NCI-H2227 (cell line): Measurements from ENCODE around the gene TBX6.
"Not testable (repeated sequence)": the region's sequence is repeated elsewhere in the genome, so short reads cannot be mapped to it uniquely, and the experiment has no call there.

Experiments
- DNase-seq: peaks from one replicate; lab custom pipeline; 2025; ENCODE audit not compliant: unreplicated experiment; lab: John Stamatoyannopoulos, UW

The TBX6 gene

DNA sequence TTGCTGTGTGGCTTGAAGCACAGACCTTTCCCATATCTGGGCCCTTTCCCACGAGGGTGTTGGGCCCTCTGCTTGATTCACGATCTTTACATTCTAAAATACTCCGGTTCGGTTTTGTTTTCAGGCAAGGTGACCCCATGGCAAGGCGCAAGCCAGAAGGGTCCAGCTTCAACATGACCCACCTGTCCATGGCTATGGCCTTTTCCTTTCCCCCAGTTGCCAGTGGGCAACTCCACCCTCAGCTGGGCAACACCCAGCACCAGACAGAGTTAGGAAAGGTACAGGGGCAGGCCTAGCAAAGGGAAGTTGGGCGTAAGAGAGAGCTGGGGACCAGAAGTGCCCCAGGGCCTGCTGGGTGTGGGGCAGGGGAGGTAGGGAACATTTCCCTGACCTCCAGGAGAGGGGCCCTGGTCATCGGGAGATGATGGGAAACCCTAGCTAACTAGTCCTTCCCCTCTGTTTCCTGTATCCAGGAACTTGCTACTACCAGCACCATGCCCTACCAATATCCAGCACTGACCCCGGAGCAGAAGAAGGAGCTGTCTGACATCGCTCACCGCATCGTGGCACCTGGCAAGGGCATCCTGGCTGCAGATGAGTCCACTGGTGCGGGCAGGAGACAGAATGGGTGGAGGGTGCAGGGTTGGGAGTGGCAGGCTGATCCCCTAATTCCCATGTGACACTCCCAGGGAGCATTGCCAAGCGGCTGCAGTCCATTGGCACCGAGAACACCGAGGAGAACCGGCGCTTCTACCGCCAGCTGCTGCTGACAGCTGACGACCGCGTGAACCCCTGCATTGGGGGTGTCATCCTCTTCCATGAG is 24.8 kb downstream of the TBX6 start:
- DNase-seq: no peak

DNA sequence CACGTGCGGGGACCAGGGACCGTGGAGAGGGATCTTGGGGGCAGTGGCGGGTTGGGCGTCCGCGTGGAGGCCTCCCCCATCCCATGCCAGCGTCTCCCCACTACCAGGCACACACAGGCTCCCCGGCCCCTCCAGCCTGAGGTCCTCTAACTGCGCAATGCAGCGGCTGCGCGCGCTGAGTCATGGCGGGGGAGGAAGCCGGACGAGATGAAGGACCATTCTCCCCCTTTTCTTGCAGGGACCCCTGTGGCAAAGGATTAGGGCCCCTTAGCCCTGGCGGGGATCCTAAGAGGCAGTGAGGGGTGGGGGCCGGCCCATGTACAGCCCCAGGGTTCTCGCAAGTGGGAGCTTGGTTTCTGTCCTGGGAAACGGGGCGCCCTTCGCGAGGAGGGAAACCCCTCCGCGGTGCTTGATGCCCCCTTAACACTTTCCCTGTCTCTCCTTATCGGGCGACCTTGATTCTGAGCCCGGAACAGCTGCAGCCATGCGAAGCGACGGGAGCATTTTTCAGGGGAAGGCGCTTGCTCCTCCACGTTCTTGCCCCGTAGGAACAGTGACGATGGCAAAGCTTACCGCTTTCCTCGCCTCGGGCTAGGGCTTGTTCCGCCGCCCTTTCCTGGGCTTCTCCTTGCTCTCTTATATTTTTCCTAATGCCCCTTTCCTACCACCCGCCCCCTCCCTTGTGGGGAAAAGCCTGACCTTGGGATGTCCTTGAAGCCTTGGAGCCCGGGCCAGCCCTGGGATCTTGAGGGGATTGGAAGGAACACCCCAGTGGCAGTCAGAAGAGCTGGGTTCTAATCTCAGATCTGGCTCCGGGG is 25.6 kb downstream of the TBX6 start:
- DNase-seq: peak; percentile 75

DNA sequence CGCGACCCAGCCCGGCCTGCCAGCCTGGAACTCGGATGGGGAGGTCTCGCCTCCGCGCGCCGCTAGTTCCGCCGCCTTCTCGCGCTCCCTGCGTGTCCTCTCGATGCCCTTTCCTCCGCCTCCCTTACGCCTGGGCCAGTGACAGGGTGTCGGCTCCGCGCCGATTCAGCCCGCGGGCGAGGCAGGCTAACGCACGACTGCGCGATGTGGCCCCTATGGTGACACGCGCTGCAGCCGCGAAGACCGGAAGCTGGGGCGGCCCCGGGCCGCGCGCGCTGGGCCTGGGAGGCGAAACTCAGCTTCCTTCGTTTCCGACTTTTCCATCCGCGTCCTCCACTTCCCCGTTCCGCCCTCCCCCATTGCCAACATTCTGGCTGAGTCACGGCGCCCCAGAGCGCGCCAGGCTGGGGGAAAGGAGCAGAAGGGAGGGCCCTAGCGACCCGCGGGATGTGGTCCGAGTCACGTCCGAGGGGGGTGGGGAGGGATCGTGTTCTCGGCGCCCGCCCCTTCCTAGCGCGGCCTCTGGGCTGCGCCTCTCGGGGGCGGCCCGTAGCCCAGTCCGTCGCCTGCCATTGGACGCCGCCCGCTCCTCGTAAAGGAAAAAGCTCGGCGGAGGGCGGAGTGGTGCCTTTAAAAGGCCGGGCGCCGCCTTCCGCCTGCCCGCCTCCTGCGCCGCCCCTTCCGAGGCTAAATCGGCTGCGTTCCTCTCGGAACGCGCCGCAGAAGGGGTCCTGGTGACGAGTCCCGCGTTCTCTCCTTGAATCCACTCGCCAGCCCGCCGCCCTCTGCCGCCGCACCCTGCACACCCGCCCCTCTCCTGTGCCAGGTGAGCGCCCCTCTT is 26.4 kb downstream of the TBX6 start, which contains the start of gene ALDOA:
Gene ALDOA, plus strand, starts transcription at position 659 of the 841 bp plus-strand sequence. CDS start 1,138 bp downstream, outside the sequence.
- DNase-seq: peak; percentile 99

GRCh38 chr16:30064729-30065101 is 27.0 kb downstream of the TBX6 start:
- DNase-seq: no peak

DNA sequence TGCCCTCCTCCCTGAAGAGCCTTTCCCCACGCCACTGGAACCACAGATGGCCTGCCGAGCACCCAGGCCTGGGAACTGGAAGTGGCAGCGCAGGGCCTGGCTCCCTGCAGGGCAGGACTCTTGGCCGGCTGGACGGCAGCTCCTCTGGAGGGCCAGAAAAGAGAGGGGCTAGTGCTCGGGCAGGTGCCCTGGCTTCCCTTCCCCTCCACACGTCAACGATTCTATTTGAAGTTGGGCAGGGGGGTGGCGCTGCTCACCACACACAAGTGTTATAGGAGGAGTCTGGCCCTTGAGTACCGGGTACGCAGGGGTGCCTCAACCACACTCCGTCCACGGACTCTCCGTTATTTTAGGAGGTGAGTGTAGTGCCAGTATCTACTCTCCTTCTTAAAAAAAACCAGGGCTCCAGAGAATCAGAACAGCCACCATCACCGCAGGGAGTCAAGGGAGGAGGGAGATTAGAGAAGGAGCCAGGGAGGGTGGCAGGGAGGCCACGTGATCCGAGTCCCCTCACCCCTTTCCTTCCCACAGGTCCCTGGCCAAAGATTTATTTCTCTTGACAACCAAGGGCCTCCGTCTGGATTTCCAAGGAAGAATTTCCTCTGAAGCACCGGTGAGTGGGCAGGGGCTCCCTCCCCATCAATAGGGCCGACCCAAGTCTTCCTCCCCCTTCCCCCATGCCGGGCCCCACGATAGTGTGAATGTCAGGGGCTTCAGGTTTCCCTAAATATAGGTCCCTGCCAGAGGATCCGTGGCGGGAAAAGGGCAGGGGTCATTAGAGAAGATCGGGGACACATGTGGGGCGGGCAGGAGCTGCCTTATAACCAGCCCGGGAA is 27.6 kb downstream of the TBX6 start:
- DNase-seq: peak; percentile 68

DNA sequence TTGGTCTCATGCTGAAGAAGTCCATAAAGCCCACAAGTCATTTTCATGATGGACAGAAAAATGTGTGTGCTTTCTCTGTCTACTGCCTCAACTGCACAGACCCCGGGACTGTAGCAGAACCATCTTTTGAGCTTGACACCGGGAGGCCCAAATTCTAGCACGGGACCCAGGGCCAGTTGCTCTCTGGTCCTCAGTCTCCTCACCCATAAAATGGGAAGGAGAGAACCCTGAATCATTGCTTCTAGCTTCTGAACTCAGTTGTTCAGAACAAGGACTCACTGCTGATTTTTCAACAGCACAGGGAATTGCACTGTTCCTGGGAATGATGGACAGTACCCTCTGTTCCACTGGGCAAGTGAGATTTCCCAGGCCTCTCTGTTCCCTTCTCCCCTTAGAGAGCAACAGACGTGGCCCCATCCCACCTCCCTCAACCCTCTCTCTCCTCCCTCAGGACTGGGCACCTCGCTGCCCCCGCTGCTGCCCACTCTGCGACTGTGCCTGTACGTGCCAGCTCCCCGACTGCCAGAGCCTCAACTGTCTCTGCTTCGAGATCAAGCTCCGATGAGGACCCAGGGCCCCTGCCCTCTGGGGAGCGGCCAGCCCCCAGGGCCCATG is 28.3 kb downstream of the TBX6 start:
- no peak for DNase-seq

DNA sequence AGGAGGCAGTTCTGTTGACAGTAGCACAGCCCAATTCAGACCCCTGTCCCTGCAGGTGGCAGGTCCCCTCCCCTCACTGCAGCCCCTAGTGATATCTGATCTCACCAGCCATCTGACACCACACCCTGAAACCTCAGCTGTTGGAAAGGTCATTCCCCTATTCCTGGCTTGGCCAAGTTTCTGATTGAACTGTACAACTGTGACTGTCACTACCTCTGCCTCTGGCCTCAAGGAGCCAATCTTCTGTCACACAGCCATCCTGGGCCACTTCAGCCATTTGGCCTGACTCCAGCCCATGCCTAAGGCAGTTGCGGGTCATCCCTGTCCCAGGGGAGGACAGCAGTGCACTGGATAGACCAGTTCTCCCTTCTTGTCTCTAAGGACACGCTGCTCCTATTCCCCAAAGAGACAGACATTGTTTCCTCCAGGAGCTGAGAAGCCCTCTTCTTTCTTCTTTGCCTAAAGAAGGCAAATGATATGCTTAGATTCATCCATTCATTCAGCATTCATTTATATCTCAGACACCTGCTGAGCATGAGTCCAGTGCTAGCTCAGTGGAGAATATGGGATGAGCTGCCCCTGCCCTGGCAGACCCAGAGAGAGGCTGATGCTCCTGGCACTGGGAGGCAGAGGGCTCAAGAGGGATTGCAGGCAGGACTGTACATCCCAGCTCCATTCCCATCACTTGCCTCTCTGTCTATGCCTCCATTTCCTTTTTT is 30.7 kb downstream of the TBX6 start:
- no peak for DNase-seq

GRCh38 chr16:30060346-30060745 is 31.4 kb downstream of the TBX6 start:
- DNase-seq: no peak

GRCh38 chr16:30054959-30055553 is 36.7 kb downstream of the TBX6 start:
- peak; percentile 55 for DNase-seq

GRCh38 chr16:30054451-30054850 is 37.3 kb downstream of the TBX6 start:
- DNase-seq: no peak

DNA sequence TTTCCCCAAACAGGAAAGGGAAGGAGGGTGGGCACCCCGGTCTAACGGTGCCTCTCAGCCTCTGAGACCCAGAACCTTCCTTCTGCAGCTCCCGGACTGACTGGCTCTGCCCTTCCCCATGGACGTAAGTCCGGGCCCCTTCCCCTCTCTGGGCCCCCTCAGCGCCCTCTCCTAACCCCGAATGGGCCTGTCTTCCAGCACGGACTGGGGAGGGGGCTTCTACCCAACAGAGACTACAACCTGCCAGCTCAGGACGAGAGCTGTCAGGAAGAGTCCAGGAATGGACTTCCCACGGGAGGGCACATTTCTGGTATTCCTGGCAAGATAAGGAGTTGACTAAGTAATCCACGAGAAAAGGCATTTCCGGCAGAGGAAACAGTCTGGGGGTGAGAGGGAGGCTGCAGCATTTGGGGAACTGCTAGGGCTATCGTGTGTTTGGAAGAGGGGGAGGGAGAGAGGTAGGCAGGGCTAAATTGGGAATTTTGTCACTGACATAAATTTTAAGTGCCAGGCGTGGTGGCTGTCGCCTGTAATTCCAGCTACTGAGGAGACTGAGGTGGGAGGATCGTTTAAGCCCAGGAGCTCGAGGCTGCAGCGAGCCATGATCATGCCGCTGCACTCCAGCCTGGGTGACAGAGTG is 38.2 kb downstream of the TBX6 start:
- no peak for DNase-seq

- peak; percentile 97 for DNase-seq
These were observed 38.9 kb downstream of the TBX6 start for GRCh38 chr16:30052671-30053372.

DNA sequence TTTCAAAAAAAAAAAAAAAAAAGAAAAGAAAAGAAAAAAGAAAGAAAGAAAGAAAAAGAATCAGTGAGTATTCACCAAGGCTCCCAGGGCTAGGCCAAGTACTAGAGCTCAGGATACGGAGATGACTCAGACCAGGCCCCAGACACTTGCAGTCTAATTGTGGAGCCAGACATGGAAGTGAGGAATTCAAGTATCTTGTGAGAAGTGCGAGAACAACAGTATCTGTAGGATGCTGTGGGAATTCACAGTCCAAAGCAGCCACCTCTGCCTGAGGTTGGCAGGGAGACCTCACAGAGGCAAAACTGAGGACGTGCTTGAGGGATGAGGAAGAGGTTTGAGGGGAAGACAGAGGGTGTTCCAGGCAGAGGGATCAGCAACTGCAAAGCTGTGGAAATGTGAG is 40.2 kb downstream of the TBX6 start:
- no peak for DNase-seq

GRCh38 chr16:30049871-30050270 is 41.9 kb downstream of the TBX6 start:
- no peak for DNase-seq

DNA sequence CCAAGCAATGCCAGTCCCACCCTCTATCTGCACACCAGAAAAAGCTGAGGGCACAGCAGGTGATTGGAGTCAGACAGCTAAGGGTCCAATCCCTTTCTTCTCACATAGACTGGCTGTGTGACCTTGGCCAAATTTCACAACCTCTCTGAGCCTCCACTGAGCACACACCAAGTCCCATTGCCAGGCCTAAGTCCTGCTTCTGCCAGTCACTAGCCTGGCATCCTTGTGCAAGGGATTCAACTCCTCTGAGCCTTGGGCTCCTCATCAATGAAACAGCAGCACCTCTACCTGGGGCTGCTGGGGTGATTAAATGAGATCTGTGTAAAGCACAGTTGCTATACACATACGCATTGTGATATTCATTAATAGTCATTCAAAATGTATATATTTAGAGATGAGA is 45.1 kb downstream of the TBX6 start:
- DNase-seq: no peak

GRCh38 chr16:30046178-30046577 is 45.5 kb downstream of the TBX6 start:
- DNase-seq: no peak

- DNase-seq: peak; percentile 43
These were observed 49.9 kb downstream of the TBX6 start for GRCh38 chr16:30041841-30042240.

GRCh38 chr16:30040690-30041089 is 51.0 kb downstream of the TBX6 start:
- DNase-seq: not testable (repeated sequence)
